ENCODE data around the gene ABLIM3.

Gene ABLIM3

GRCh38 chr5:149217803-149218155, 76.5 kb downstream of the ABLIM3 start:
- no peak overlapping the region for H3K4me2 ChIP-seq
- no peak overlapping the region for H3K27ac ChIP-seq

GRCh38 chr5:149219584-149219983, 78.3 kb downstream of the ABLIM3 start:
- no peak overlapping the region for H3K9ac ChIP-seq
- H4K20me1 ChIP-seq (ENCODE audit: insufficient read depth) = no peaks in the 10 kb centered on the region
- no peak overlapping the region for H3K4me3 ChIP-seq (IDR thresholded peaks at IDR 0.05; ENCODE audit: insufficient read depth, low read depth, low read length)
- H2AFZ ChIP-seq (ENCODE audit: low read depth) = no peak overlapping the region
- no peak overlapping the region for H3K27ac ChIP-seq
- H3K27me3 ChIP-seq (ENCODE audit: insufficient read depth, low read depth) = no peaks in the 10 kb centered on the region
- H3K4me1 ChIP-seq (ENCODE audit: low read depth, poor library complexity, severe bottlenecking) = no peaks in the 10 kb centered on the region
- H3K79me2 ChIP-seq (ENCODE audit: insufficient read depth, low read depth) = no peaks in the 10 kb centered on the region
- H3K36me3 ChIP-seq (ENCODE audit: insufficient read depth) = no peaks in the 10 kb centered on the region
- TF ChIP-seq, protein P1, sequence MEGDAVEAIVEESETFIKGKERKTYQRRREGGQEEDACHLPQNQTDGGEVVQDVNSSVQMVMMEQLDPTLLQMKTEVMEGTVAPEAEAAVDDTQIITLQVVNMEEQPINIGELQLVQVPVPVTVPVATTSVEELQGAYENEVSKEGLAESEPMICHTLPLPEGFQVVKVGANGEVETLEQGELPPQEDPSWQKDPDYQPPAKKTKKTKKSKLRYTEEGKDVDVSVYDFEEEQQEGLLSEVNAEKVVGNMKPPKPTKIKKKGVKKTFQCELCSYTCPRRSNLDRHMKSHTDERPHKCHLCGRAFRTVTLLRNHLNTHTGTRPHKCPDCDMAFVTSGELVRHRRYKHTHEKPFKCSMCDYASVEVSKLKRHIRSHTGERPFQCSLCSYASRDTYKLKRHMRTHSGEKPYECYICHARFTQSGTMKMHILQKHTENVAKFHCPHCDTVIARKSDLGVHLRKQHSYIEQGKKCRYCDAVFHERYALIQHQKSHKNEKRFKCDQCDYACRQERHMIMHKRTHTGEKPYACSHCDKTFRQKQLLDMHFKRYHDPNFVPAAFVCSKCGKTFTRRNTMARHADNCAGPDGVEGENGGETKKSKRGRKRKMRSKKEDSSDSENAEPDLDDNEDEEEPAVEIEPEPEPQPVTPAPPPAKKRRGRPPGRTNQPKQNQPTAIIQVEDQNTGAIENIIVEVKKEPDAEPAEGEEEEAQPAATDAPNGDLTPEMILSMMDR (conservative IDR thresholded peaks at IDR 0.05; ENCODE audit: low read depth, low read length) = no peak
- H3K4me2 ChIP-seq = no peak overlapping the region

More at GRCh38 chr5:149217803-149218155, 76.5 kb downstream of the ABLIM3 start:
- no peak overlapping the region for H3K4me3 ChIP-seq (IDR thresholded peaks at IDR 0.05; ENCODE audit: insufficient read depth, low read depth, low read length)
- H3K9ac ChIP-seq = no peak overlapping the region
- H3K4me1 ChIP-seq (ENCODE audit: low read depth, poor library complexity, severe bottlenecking) = no peaks in the 10 kb centered on the region
- TF ChIP-seq, protein P1 (conservative IDR thresholded peaks at IDR 0.05; ENCODE audit: low read depth, low read length) = no peak
- no peaks in the 10 kb centered on the region for H3K79me2 ChIP-seq (ENCODE audit: insufficient read depth, low read depth)
- H3K36me3 ChIP-seq (ENCODE audit: insufficient read depth) = no peaks in the 10 kb centered on the region
- no peaks in the 10 kb centered on the region for H3K27me3 ChIP-seq (ENCODE audit: insufficient read depth, low read depth)
- no peak overlapping the region for H2AFZ ChIP-seq (ENCODE audit: low read depth)
- no peaks in the 10 kb centered on the region for H4K20me1 ChIP-seq (ENCODE audit: insufficient read depth)

DNA sequence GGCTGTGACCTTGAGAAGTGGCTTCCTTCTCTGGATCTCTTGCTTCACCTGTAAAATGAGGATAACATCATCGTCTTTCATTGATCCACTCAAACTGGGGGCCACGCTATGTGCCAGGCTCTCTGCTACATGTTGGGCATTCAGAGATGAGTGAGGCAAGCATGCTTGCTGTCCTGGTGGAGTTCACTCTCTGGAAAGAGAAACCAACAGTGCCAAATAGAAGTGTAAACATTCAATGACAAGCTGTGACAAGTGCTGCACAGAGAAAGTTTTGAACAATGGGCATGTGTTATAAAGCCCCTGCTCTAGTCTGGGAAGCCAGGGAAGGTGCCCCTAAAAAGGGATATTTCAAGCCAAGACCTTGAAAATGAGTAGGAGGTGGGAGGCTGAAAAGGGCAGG, 79.5 kb downstream of the ABLIM3 start:
- H3K4me2 ChIP-seq = no peak overlapping the region
- no peaks in the 10 kb centered on the region for H3K4me1 ChIP-seq (ENCODE audit: low read depth, poor library complexity, severe bottlenecking)
- H3K9ac ChIP-seq = no peak overlapping the region
- TF ChIP-seq, protein P1 (conservative IDR thresholded peaks at IDR 0.05; ENCODE audit: low read depth, low read length) = no peak
- no peaks in the 10 kb centered on the region for H3K36me3 ChIP-seq (ENCODE audit: insufficient read depth)
- no peaks in the 10 kb centered on the region for H4K20me1 ChIP-seq (ENCODE audit: insufficient read depth)
- no peaks in the 10 kb centered on the region for H3K27me3 ChIP-seq (ENCODE audit: insufficient read depth, low read depth)
- H3K4me3 ChIP-seq (IDR thresholded peaks at IDR 0.05; ENCODE audit: insufficient read depth, low read depth, low read length) = no peak overlapping the region
- no peak overlapping the region for H2AFZ ChIP-seq (ENCODE audit: low read depth)
- no peaks in the 10 kb centered on the region for H3K79me2 ChIP-seq (ENCODE audit: insufficient read depth, low read depth)
- no peak overlapping the region for H3K27ac ChIP-seq

DNA sequence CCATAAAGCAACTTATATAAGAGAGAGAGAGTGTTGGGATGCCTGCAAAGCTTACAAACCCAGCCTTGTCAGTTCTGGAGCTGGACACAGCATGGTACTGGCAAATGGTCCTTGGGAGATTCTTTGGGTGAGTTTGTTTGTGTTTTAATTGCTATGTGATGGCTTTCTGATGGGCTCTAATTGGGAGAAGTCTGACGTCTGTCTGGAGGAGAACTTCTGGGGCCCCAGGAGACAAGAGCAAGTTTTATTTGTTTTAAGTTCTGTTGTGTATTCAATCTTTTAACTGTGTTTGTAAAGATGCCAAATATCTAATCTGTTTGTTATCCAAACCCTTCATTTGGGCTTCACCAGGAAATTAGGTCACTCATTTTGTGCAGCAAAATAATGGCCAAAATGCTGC, 80.0 kb downstream of the ABLIM3 start:
- H3K4me2 ChIP-seq = no peak overlapping the region
- no peaks in the 10 kb centered on the region for H3K36me3 ChIP-seq (ENCODE audit: insufficient read depth)
- H3K4me3 ChIP-seq (IDR thresholded peaks at IDR 0.05; ENCODE audit: insufficient read depth, low read depth, low read length) = no peak overlapping the region
- no peak overlapping the region for H3K9ac ChIP-seq
- no peaks in the 10 kb centered on the region for H4K20me1 ChIP-seq (ENCODE audit: insufficient read depth)
- H3K79me2 ChIP-seq (ENCODE audit: insufficient read depth, low read depth) = no peaks in the 10 kb centered on the region
- TF ChIP-seq, protein P1 (conservative IDR thresholded peaks at IDR 0.05; ENCODE audit: low read depth, low read length) = no peak
- H2AFZ ChIP-seq (ENCODE audit: low read depth) = no peak overlapping the region
- H3K27me3 ChIP-seq (ENCODE audit: insufficient read depth, low read depth) = no peaks in the 10 kb centered on the region
- H3K4me1 ChIP-seq (ENCODE audit: low read depth, poor library complexity, severe bottlenecking) = no peaks in the 10 kb centered on the region
- no peak overlapping the region for H3K27ac ChIP-seq

Data from KMS-11 (cell line).